Kidney (tissue), 14 donors: ENCODE results near the gene MAGOH. TPM values are rescaled to one million over a fixed set of nuclear protein-coding genes. Genes with fewer than 3 reads are reported as not detected.
A peak's percentile ranks its signal among the peaks of the same experiment; 100 is the strongest.

Experiments used
- DNase-seq, 5 donors: peaks; one replicate each; pipeline ENCODE4 v3.0.0-alpha.2; 2013 to 2020
- FAIRE-seq: peaks from 2 replicates; lab custom pipeline; 2012; peaks lifted over from hg19 to GRCh38; lab: Jason Lieb, UNC
- H3K27ac ChIP-seq, 2 donors: one replicate each; pipeline ENCODE4 v1.7.0; 2013; ENCODE audit warnings: low read depth in 2 of 2, low read length in 2 of 2, inconsistent platforms in 1 of 2
- H3K27me3 ChIP-seq: one replicate; pipeline ENCODE4 v1.7.1; 2013; ENCODE audit warnings: low read length, inconsistent platforms; ENCODE audit not compliant: control insufficient read depth, insufficient read depth
- H3K36me3 ChIP-seq, 3 donors: one replicate each; pipeline versions ENCODE4 v1.7.0 to v1.7.1; 2013; ENCODE audit warnings: low read length in 3 of 3, control low read depth in 1 of 3, inconsistent platforms in 1 of 3; ENCODE audit not compliant: insufficient read depth in 3 of 3, control insufficient read depth in 2 of 3
- H3K4me1 ChIP-seq, 3 donors: one replicate each; pipeline versions ENCODE4 v1.7.0 to v1.7.1; 2013; ENCODE audit warnings: low read length in 3 of 3, inconsistent platforms in 1 of 3, low read depth in 1 of 3; ENCODE audit not compliant: control insufficient read depth in 2 of 3, insufficient read depth in 2 of 3
- H3K4me3 ChIP-seq, 3 donors: one replicate each; pipeline versions ENCODE4 v1.7.0 to v1.8.1; 2013; ENCODE audit warnings: low read length in 3 of 3, control low read depth in 1 of 3, inconsistent platforms in 1 of 3
- H3K9ac ChIP-seq, 3 donors: one replicate each; pipeline versions ENCODE4 v1.7.0 to v1.7.1; 2013; ENCODE audit warnings: low read length in 3 of 3, control low read depth in 1 of 3, inconsistent platforms in 1 of 3
- H3K9me3 ChIP-seq, 3 donors: one replicate each; pipeline versions ENCODE4 v1.7.0 to v1.7.1; 2013; ENCODE audit warnings: low read length in 3 of 3, control low read depth in 1 of 3, inconsistent platforms in 1 of 3; ENCODE audit not compliant: control insufficient read depth in 2 of 3, insufficient read depth in 1 of 3
- intact Hi-C: fragments of 100-400 bp; cut with DNase I; formaldehyde crosslinking; loops from one replicate; pipeline ENCODE4 v1.11.1; 2022
- polyA plus RNA-seq: library from polyadenylated mRNA; stranded (reverse); fragments of 350-450 nt; fragmentation: Illumina TruSeq; extraction: RNeasy Lipid Tissue Mini Kit (QIAGEN cat#74804); gene quantifications from one replicate; pipeline ENCODE4 v1.2.3, GENCODE V29; 2014; ENCODE audit warnings: low read depth, low replicate concordance; ENCODE audit not compliant: insufficient read depth
- total RNA-seq: library from RNA; stranded (reverse); fragmentation: NEBNext Ultra II Directional; extraction: Animal tissue kit (Norgen Biotek cat#: 25700); gene quantifications from one replicate; pipeline ENCODE4 v1.2.1, GENCODE V29; 2021
- TF ChIP-seq, protein P1 (sequence below): IDR thresholded peaks from 3 replicates; pipeline ENCODE4 v1.5.1; 2012; ENCODE audit warnings: mild to moderate bottlenecking, moderate library complexity, borderline replicate concordance; ENCODE audit not compliant: insufficient read depth; ENCODE audit errors: extremely low read depth
- donor health status: control.
- donor health status: control.
- donor health status: control.
- donor health status: control.
- donor health status: control.
- donor health status: DM: yes; HTN: yes; CAD: no.
- donor health status: Normal renal cell carcinoma (clear cell type).

Gene MAGOH
- total and polyA plus RNA-seq, 2 donors from 2014 or later = 39.4 to 64.6 TPM

DNA sequence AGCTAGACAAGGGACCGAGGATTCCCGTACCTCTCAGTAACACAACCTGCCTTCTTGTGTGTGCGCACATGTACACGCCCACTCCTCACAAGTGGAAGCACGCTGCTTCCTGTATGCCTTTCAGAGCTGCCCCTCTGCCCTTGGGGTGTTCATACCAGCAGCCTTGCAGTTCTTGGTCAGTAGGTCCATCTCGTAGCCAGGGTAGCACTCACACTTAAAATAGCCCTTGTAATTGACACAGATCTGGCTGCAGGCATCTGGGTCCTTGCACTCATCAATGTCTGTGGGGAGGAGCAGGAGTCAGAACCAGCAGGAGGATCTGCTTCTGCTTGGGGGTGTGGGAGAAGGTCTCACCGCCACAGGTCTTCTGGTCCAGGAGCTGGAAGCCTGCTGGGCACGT lies 32.6 kb upstream of the MAGOH start:
- intact Hi-C loops = no loop called here
- DNase-seq (no peak), FAIRE-seq (no peak)
- Histone ChIP-seq H3K4me1 (no peaks in the 10 kb centered on the region), H3K36me3 (no peaks in the 10 kb centered on the region), H3K27me3 (no peaks in the 10 kb centered on the region), H3K9ac (no peak overlapping the region), H3K4me3 (no peak overlapping the region), H3K9me3 (no peaks in the 10 kb centered on the region), H3K27ac (no peak overlapping the region)
- TF ChIP-seq, protein P1, sequence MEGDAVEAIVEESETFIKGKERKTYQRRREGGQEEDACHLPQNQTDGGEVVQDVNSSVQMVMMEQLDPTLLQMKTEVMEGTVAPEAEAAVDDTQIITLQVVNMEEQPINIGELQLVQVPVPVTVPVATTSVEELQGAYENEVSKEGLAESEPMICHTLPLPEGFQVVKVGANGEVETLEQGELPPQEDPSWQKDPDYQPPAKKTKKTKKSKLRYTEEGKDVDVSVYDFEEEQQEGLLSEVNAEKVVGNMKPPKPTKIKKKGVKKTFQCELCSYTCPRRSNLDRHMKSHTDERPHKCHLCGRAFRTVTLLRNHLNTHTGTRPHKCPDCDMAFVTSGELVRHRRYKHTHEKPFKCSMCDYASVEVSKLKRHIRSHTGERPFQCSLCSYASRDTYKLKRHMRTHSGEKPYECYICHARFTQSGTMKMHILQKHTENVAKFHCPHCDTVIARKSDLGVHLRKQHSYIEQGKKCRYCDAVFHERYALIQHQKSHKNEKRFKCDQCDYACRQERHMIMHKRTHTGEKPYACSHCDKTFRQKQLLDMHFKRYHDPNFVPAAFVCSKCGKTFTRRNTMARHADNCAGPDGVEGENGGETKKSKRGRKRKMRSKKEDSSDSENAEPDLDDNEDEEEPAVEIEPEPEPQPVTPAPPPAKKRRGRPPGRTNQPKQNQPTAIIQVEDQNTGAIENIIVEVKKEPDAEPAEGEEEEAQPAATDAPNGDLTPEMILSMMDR = no peak

DNA sequence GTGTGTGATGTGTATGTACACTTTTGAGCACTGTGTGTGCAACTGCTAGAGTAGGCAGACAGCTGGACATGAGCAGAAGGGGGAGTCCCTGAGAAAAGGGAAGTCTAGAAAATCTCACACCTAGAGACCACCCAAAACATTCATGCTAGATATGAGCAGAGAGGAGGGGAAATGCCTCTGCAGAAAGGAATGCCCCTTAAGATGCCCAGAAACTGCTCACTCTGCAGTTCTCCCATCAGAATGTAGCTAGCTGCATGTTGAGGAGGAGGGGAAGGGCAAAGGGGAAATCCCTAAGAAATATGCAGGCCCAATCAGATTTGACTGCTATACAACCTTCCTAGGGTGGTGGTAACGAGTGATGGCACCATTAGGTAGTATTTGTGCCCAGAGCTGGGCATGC lies 31.8 kb upstream of the MAGOH start:
- no peak overlapping the region for H3K4me3 ChIP-seq
- H3K9me3 ChIP-seq = no peaks in the 10 kb centered on the region
- no peak overlapping the region for H3K9ac ChIP-seq
- no peaks in the 10 kb centered on the region for H3K4me1 ChIP-seq
- H3K36me3 ChIP-seq = no peaks in the 10 kb centered on the region
- intact Hi-C loops = no loop called here
- no peak overlapping the region for H3K27ac ChIP-seq
- TF ChIP-seq, protein P1 = no peak
- H3K27me3 ChIP-seq = no peaks in the 10 kb centered on the region
- FAIRE-seq (no peak), DNase-seq (no peak)

DNA sequence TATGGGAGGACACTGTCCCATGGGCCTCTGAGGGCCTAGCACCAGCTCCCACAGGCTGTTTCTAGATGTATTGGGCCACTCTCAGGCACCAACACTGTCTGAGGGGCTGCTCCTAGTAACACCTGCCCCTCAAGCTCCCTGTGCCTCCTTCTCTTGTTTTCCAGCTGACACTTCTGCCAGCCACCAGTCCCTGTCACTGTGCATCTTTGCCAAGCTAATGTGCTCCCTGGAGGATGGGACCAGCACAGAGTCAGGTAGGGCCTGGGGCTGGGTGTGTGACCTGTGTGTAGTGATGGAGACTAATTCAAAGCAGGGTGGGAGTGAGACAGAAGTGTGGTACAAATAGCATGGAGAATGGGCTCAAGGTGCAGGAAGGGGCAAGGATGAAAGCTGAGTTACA lies 29.4 kb upstream of the MAGOH start:
- H3K4me3 ChIP-seq = no peak overlapping the region
- no peak overlapping the region for H3K9ac ChIP-seq
- no peaks in the 10 kb centered on the region for H3K4me1 ChIP-seq
- no peaks in the 10 kb centered on the region for H3K9me3 ChIP-seq
- no peaks in the 10 kb centered on the region for H3K27me3 ChIP-seq
- no peak overlapping the region for H3K27ac ChIP-seq
- TF ChIP-seq, protein P1 = no peak
- DNase-seq (no peak), FAIRE-seq (no peak)
- intact Hi-C loops = no loop called here
- H3K36me3 ChIP-seq = no peaks in the 10 kb centered on the region

DNA sequence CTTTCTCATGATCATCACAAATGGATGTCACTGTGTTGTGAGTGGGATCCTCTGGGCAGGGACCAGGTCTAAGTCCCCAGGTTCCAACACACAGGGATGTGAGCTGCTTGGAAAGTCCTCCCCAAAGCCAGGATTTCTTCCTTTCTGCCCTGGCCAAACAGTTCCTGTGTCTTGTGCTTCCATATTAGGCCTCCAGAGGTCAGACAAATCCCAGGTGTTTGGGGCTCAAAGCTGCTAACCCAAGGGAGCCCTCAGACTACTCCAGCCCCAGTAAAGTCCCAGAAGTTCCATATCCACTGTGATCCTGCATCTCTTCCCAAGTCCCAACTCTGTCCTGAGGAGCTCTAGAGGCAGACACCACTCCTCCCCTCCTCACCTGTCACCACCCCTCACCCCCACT lies 27.7 kb upstream of the MAGOH start:
- intact Hi-C loops = no loop called here
- no peaks in the 10 kb centered on the region for H3K27me3 ChIP-seq
- no peak overlapping the region for H3K4me3 ChIP-seq
- no peaks in the 10 kb centered on the region for H3K9me3 ChIP-seq
- H3K4me1 ChIP-seq = no peaks in the 10 kb centered on the region
- H3K36me3 ChIP-seq = no peaks in the 10 kb centered on the region
- DNase-seq = peak in 1 of 5 donors; percentile 19
- FAIRE-seq = no peak
- no peak overlapping the region for H3K9ac ChIP-seq
- TF ChIP-seq, protein P1 = peak; percentile 15
- H3K27ac ChIP-seq = no peak overlapping the region
